Trophoblast cell (in vitro differentiated cells and primary cell): ENCODE results near the gene MAP2K7.

Experiments
- DNase-seq, 2 donors: peaks; one replicate each; pipeline ENCODE4 v3.0.0-alpha.2; 2016
- H2AFZ ChIP-seq: 2 replicates; pipeline ENCODE4 v1.6.1; 2013; ENCODE audit warnings: low read length, moderate library complexity, mild to moderate bottlenecking; ENCODE audit not compliant: insufficient read depth, poor library complexity
- H2AK5ac ChIP-seq: 2 replicates; pipeline ENCODE4 v1.6.1; 2013; ENCODE audit warnings: mild to moderate bottlenecking, low read length
- H2BK120ac ChIP-seq: 2 replicates; pipeline ENCODE4 v1.6.1; 2013; ENCODE audit warnings: low read length, mild to moderate bottlenecking, moderate library complexity; ENCODE audit not compliant: insufficient read depth, poor library complexity
- H2BK12ac ChIP-seq: 2 replicates; pipeline ENCODE4 v1.6.1; 2013; ENCODE audit warnings: mild to moderate bottlenecking, low read length, moderate library complexity
- H2BK5ac ChIP-seq: 2 replicates; pipeline ENCODE4 v1.6.1; 2013; ENCODE audit warnings: low read length, low read depth, moderate library complexity, mild to moderate bottlenecking; ENCODE audit not compliant: poor library complexity
- H3K14ac ChIP-seq: 2 replicates; pipeline ENCODE4 v1.6.1; 2013; ENCODE audit warnings: mild to moderate bottlenecking, low read length
- H3K18ac ChIP-seq: 2 replicates; pipeline ENCODE4 v1.6.1; 2013; ENCODE audit warnings: mild to moderate bottlenecking, low read length
- H3K23ac ChIP-seq: 2 replicates; pipeline ENCODE4 v1.6.1; 2013; ENCODE audit warnings: low read length
- H3K27ac ChIP-seq: 2 replicates; pipeline ENCODE4 v1.5.1; 2013; ENCODE audit warnings: low read depth, mild to moderate bottlenecking, inconsistent platforms, low read length, moderate library complexity
- H3K27me3 ChIP-seq: 2 replicates; pipeline ENCODE4 v1.6.1; 2013; ENCODE audit warnings: inconsistent platforms, mild to moderate bottlenecking, low read length, moderate library complexity; ENCODE audit not compliant: insufficient read depth
- H3K36me3 ChIP-seq, 2 experiments: 1 replicate in 1 of 2; 2 replicates in 1 of 2; pipeline ENCODE4 v1.6.1; 2013; ENCODE audit warnings: low read length in 2 of 2, mild to moderate bottlenecking in 2 of 2, moderate library complexity in 1 of 2; ENCODE audit not compliant: insufficient read depth in 2 of 2, control insufficient read depth in 1 of 2
- H3K4ac ChIP-seq: 2 replicates; pipeline ENCODE4 v1.6.1; 2013; ENCODE audit warnings: low read depth, mild to moderate bottlenecking, low read length, moderate library complexity
- H3K4me1 ChIP-seq, 2 experiments: 1 replicate in 1 of 2; 2 replicates in 1 of 2; pipeline ENCODE4 v1.6.1; 2013; ENCODE audit warnings: low read length in 2 of 2, mild to moderate bottlenecking in 2 of 2, moderate library complexity in 1 of 2; ENCODE audit not compliant: insufficient read depth in 2 of 2, control insufficient read depth in 1 of 2
- H3K4me2 ChIP-seq: 2 replicates; pipeline ENCODE4 v1.6.1; 2013; ENCODE audit warnings: inconsistent platforms, mild to moderate bottlenecking, low read length, moderate library complexity
- H3K4me3 ChIP-seq: 2 replicates; pipeline ENCODE4 v1.5.1; 2013; ENCODE audit warnings: mild to moderate bottlenecking, low read depth, low read length, inconsistent platforms
- H3K79me1 ChIP-seq: one replicate; pipeline ENCODE4 v1.6.1; 2013; ENCODE audit warnings: low read length
- H3K79me2 ChIP-seq: 2 replicates; pipeline ENCODE4 v1.6.1; 2013; ENCODE audit warnings: low read length, mild to moderate bottlenecking; ENCODE audit not compliant: control insufficient read depth, insufficient read depth, poor library complexity
- H3K9ac ChIP-seq: 2 replicates; pipeline ENCODE4 v1.6.1; 2013; ENCODE audit warnings: mild to moderate bottlenecking, low read length
- H3K9me3 ChIP-seq: 2 replicates; pipeline ENCODE4 v1.6.1; 2013; ENCODE audit warnings: low read depth, mild to moderate bottlenecking, control low read depth, inconsistent platforms, low read length; ENCODE audit not compliant: insufficient read depth
- H4K12ac ChIP-seq: 2 replicates; pipeline ENCODE4 v1.6.1; 2013; ENCODE audit warnings: low read depth, mild to moderate bottlenecking, low read length, moderate library complexity
- H4K8ac ChIP-seq: 2 replicates; pipeline ENCODE4 v1.6.1; 2013; ENCODE audit warnings: low read depth, mild to moderate bottlenecking, low read length, moderate library complexity
- H4K91ac ChIP-seq: one replicate; pipeline ENCODE4 v1.6.1; 2013; ENCODE audit warnings: low read depth, mild to moderate bottlenecking, low read length, moderate library complexity
- WGBS: extraction: QIAGEN DNeasy Blood & Tissue Kit; methylation state at CpG from one replicate; pipeline ENCODE4 v1.1.7; 2013; ENCODE audit warnings: missing lambda C conversion rate; ENCODE audit not compliant: insufficient read length, insufficient coverage; ENCODE audit errors: extremely low coverage; 5-methylcytosine and 5-hydroxymethylcytosine counted together

The MAP2K7 gene

DNA sequence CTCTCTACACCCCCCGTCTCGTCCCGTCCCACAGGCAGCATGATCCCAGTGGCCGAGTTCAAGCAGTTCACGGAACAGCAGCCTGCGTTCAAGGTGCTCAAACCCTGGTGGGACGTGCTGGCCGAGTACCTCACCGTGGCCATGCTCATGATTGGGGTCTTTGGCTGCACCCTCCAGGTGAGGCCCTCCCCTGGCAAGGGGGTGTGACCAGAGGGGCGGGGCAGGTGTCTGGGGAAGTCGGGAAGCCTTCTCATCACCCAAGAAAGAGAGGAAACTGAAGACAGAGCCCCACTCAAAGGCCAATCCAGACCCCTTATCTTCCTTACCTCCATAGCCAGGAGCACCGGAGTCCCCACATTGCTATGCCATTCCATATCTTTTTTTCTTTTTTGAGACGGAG is 8.1 kb upstream of the MAP2K7 start:
- Histone ChIP-seq H3K23ac (no peak overlapping the region), H3K9me3 (no peaks in the 10 kb centered on the region), H3K27ac (no peak overlapping the region), H2AK5ac (no peak overlapping the region), H4K8ac (no peak overlapping the region), H4K12ac (no peak overlapping the region), H3K14ac (peak overlapping the region; percentile 5), H3K79me2 (no peaks in the 10 kb centered on the region), H2AFZ (no peak overlapping the region), H2BK12ac (no peak overlapping the region), H2BK120ac (no peak overlapping the region), H3K4me2 (no peak overlapping the region), H3K4me3 (no peak overlapping the region), H3K18ac (no peak overlapping the region), H3K36me3 (no peaks in the 10 kb centered on the region), H3K4ac (no peak overlapping the region), H3K27me3 (no peaks in the 10 kb centered on the region), H3K79me1 (no peaks in the 10 kb centered on the region), H2BK5ac (no peak overlapping the region), H4K91ac (peak overlapping the region; percentile 34), H3K4me1 (peaks cover 10 to 11% of the 10 kb centered on the region in 2 experiments), H3K9ac (no peak overlapping the region)
- WGBS, result no CpG with 5 or more reads among the region's 13 CpGs
- no peak for DNase-seq

- H3K27ac ChIP-seq, result no peak overlapping the region
- H2BK12ac ChIP-seq, result no peak overlapping the region
- H4K8ac ChIP-seq, result no peak overlapping the region
- no peak overlapping the region for H3K18ac ChIP-seq
- no peak overlapping the region for H2AK5ac ChIP-seq
- no peak overlapping the region for H3K4me2 ChIP-seq
- no peak overlapping the region for H3K14ac ChIP-seq
- H3K27me3 ChIP-seq, result no peaks in the 10 kb centered on the region
- H2BK5ac ChIP-seq, result no peak overlapping the region
- H4K91ac ChIP-seq, result no peak overlapping the region
- H3K4me3 ChIP-seq, result no peak overlapping the region
- H3K36me3 ChIP-seq, result no peaks in the 10 kb centered on the region
- DNase-seq, result no peak
- H3K79me2 ChIP-seq, result no peaks in the 10 kb centered on the region
- no peak overlapping the region for H3K4ac ChIP-seq
- no peaks in the 10 kb centered on the region for H3K9me3 ChIP-seq
- no peak overlapping the region for H3K9ac ChIP-seq
- no peak overlapping the region for H3K23ac ChIP-seq
- no peak overlapping the region for H2AFZ ChIP-seq
- no peak overlapping the region for H4K12ac ChIP-seq
- H2BK120ac ChIP-seq, result no peak overlapping the region
- no CpG with 5 or more reads among the region's 11 CpGs for WGBS
- H3K4me1 ChIP-seq, result peaks cover 10 to 11% of the 10 kb centered on the region in 2 experiments
- H3K79me1 ChIP-seq, result no peaks in the 10 kb centered on the region
Observed at GRCh38 chr19:7897292-7897691, 6.4 kb upstream of the MAP2K7 start.

DNA sequence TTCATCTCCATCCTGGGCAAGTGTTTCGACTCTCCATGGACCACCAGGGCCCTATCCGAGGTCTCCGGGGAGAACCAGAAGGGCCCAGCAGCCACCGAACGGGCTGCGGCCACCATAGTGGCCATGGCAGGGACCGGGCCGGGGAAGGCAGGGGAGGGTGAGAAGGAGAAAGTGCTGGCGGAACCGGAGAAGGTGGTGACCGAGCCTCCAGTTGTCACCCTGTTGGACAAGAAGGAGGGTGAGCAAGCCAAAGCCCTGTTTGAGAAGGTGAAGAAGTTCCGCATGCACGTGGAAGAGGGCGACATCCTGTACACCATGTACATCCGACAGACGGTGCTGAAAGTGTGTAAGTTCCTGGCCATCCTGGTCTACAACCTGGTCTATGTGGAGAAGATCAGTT is 4.7 kb upstream of the MAP2K7 start:
- peaks cover 17 to 19% of the 10 kb centered on the region in 2 experiments for H3K4me1 ChIP-seq
- H2AFZ ChIP-seq, result no peak overlapping the region
- peaks cover 2% of the 10 kb centered on the region for H3K9me3 ChIP-seq
- no peak overlapping the region for H2BK5ac ChIP-seq
- no peak overlapping the region for H2BK12ac ChIP-seq
- no peak overlapping the region for H3K4me2 ChIP-seq
- no peaks in the 10 kb centered on the region for H3K36me3 ChIP-seq
- H4K8ac ChIP-seq, result no peak overlapping the region
- no peak overlapping the region for H3K14ac ChIP-seq
- no peak overlapping the region for H3K18ac ChIP-seq
- H3K79me1 ChIP-seq, result peaks cover 9% of the 10 kb centered on the region
- H3K23ac ChIP-seq, result no peak overlapping the region
- H3K4me3 ChIP-seq, result no peak overlapping the region
- no peak overlapping the region for H3K27ac ChIP-seq
- H3K27me3 ChIP-seq, result no peaks in the 10 kb centered on the region
- H2BK120ac ChIP-seq, result no peak overlapping the region
- H4K12ac ChIP-seq, result no peak overlapping the region
- no peak overlapping the region for H4K91ac ChIP-seq
- H3K9ac ChIP-seq, result no peak overlapping the region
- H2AK5ac ChIP-seq, result no peak overlapping the region
- no peak overlapping the region for H3K4ac ChIP-seq
- H3K79me2 ChIP-seq, result peaks cover 7% of the 10 kb centered on the region
- WGBS, result no CpG with 5 or more reads among the region's 16 CpGs
- DNase-seq, result no peak

GRCh38 chr19:7899751-7900378 is 3.8 kb upstream of the MAP2K7 start:
- Histone ChIP-seq H4K91ac (no peak overlapping the region), H3K79me2 (peaks cover 15% of the 10 kb centered on the region), H3K79me1 (peaks cover 16% of the 10 kb centered on the region), H3K4me1 (peaks cover 18 to 20% of the 10 kb centered on the region in 2 experiments), H3K9me3 (peaks cover 2% of the 10 kb centered on the region), H3K23ac (no peak overlapping the region), H2BK120ac (no peak overlapping the region), H3K27ac (no peak overlapping the region), H2AFZ (no peak overlapping the region), H3K36me3 (no peaks in the 10 kb centered on the region), H3K4me2 (no peak overlapping the region), H3K4ac (no peak overlapping the region), H4K12ac (no peak overlapping the region), H3K4me3 (no peak overlapping the region), H3K18ac (no peak overlapping the region), H3K14ac (no peak overlapping the region), H4K8ac (no peak overlapping the region), H3K27me3 (no peaks in the 10 kb centered on the region), H3K9ac (no peak overlapping the region), H2BK5ac (no peak overlapping the region), H2BK12ac (no peak overlapping the region), H2AK5ac (no peak overlapping the region)
- WGBS, result no CpG with 5 or more reads among the region's 34 CpGs
- DNase-seq, result no peak
